HG03175 (cell line): ENCODE data around the gene ZDHHC15.
"Not testable (repeated sequence)": the region's sequence is repeated elsewhere in the genome, so short reads cannot be mapped to it uniquely, and the experiment has no call there.

ENCODE experiments used
- ATAC-seq: cut with Tn5 transposase; IDR thresholded peaks from one replicate; pipeline ENCODE4 v1.9.1; 2021; ENCODE audit warnings: mild to moderate bottlenecking, moderate library complexity; ENCODE audit not compliant: unreplicated experiment

Gene ZDHHC15, protein sequence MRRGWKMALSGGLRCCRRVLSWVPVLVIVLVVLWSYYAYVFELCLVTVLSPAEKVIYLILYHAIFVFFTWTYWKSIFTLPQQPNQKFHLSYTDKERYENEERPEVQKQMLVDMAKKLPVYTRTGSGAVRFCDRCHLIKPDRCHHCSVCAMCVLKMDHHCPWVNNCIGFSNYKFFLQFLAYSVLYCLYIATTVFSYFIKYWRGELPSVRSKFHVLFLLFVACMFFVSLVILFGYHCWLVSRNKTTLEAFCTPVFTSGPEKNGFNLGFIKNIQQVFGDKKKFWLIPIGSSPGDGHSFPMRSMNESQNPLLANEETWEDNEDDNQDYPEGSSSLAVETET

DNA sequence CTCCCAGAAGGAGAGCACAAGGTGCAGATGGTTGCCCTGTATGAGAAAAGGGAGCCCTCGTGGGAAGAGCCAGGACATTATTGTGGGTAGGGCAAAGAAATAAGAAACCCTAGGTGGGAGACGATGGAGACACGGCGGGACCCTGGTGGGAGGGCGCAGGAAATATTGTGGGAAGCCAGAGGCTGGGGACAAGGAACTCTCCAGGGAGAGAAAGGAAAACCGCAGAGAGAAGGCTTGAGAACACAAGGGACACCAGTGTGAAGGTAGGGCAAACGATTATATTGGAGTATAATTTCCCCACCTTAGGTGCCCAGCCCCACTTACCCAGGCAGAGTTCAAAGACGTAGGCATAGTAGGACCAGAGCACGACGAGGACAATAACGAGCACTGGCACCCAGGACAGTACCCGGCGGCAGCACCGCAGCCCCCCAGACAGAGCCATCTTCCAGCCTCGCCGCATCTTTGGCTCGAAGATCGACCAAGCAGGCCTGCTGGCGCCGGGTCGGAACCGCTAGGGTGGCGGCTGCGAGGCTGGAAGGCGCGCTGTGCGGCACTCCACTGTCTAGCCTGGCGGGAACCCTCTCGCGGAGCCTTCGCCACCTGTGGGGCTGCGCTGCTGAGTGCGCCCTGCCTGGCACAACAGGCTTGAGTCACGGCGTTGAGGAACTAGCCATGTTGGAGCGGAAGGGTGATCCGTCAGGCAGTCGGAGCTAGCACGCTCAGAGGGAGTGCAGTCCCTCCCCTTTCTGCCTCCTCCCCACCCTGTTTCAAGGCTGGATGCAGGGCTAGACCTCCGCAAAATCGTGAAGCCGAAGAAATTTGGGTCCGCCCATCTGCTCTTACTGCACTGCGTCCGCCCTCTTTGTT, at the start of gene ZDHHC15:
ZDHHC15 (minus strand) TSS at position 473 of the 867 bp plus-strand sequence; CDS start at position 460, 13 bp downstream.
- no peak for ATAC-seq

- ATAC-seq = not testable (repeated sequence)
Observed at GRCh38 chrX:75560544-75560943, 37.7 kb upstream of the ZDHHC15 start.

DNA sequence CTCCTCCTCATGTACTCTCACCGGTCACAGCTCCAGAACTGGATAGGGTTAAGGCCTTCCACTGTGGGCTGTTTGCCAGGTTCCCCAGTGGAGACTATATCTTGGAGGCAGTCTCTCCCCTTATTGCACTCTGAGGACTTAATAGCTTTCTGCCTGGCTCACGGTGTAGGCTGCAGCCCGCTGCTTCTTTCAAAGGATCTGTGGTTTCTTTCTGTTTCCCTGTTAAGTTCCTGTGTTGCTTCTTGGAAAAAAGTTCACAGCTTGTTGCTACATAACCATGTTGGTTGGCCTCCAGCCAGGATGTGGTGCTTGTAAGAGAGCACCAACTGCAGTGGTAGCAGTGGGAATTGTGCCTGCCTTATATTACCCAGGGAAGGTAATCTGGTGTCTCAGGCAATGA, 24.9 kb upstream of the ZDHHC15 start:
- no peak for ATAC-seq

DNA sequence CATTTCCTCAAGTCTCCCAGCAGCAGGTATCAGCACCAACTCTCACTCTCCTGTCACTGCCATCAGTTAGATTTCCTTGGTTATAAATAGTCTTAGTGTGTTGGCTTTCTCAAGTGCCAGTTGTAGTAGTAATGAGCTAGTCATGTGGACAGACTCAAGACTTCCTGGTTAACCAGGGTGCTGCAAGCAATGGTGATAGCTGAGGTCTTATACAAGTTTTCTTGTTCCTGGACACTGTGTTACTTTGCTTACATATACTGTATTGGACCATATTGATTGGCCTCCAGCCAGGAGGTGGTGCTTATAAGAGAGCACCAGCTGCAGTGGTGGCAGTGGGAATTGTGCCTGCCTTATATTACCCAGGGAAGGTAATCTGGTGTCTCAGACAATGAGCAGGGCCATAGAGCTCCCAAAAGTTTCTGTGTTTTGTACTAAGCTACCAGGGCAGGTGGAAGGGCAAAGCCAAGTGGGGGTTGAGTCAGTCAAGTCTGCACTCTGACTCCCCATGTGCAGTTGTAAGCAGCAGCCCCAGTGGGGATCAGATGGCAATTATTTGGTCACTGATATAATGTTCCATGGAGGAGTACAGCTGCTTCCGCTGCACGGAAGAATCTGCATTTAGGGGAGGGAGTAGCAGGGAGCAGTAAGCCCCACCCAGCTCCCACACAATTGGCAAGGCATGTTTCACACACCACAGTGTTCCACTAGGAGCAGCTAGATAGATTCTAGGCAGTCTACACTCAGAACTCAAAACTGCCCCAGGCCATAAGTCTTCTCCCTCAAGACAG, 24.1 kb upstream of the ZDHHC15 start:
- ATAC-seq = no peak

DNA sequence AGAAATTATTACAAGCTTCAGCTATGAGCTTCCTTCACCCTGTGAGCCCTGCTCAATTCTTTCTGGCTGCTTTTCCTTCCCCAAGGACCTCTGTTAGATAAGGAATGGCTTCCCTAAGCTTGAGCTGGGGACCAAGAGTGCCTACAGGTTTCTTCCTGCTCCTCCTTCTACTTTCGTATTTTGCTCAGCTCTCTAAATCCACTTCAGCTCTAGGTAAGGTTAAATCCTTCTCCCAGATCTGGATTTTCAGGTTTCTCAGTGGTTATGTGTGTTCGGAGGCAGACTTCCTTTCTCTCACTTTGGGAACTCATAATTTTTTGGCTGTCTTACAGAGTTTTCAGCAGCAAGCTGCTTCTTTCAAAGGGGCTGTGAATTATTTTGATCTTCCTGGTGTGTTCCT, 21.9 kb upstream of the ZDHHC15 start:
- no peak for ATAC-seq

- ATAC-seq = no peak
Observed at GRCh38 chrX:75483933-75484332, 38.9 kb downstream of the ZDHHC15 start.

DNA sequence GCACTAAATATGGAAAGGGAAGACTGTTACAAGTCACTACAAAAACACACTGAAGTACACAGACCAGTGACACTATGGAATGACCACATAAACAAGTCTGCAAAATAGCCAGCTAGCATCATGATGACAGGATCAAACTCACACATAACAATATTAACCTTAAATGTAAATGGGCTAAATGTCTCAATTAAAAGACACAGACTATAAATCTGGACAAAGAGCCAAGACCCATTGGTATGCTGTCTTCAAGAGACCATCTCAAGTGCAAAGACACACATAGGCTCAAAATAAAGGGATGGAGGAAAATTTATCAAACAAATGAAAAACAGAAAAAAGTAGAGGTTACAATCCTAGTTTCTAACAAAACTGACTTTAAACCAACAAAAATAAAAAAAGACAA, 61.1 kb downstream of the ZDHHC15 start:
- not testable (repeated sequence) for ATAC-seq

DNA sequence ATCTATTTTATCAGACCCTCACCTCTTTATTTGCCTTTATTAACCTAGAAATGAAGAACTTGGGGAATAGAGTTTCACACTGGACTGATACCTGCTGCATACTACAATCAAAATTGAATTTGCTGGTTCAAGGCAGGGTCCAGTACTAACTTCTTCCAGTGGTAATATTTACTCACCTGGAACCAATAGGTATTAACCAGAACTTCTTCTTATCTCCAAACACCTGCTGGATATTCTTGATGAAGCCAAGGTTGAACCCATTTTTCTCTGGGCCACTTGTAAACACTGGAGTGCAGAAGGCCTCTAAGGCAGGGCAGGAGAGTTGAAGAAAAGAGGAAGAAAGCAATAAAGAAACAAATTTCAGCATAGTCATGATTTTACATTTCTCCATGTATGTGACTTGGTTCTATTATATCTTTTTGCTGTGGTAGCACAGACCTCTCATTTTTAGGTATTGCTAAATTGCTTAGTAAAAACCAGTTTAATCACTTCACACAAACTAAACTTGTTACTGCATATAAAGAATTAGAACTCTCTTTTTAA, 101.1 kb downstream of the ZDHHC15 start:
- ATAC-seq = no peak

- ATAC-seq = not testable (repeated sequence)
Observed at GRCh38 chrX:75407153-75407552, 115.7 kb downstream of the ZDHHC15 start.

- no peak for ATAC-seq
Observed at GRCh38 chrX:75390470-75390869, 132.4 kb downstream of the ZDHHC15 start.

GRCh38 chrX:75369721-75370120, 153.1 kb downstream of the ZDHHC15 start:
- no peak for ATAC-seq

GRCh38 chrX:75366861-75367260, 156.0 kb downstream of the ZDHHC15 start:
- ATAC-seq = no peak

DNA sequence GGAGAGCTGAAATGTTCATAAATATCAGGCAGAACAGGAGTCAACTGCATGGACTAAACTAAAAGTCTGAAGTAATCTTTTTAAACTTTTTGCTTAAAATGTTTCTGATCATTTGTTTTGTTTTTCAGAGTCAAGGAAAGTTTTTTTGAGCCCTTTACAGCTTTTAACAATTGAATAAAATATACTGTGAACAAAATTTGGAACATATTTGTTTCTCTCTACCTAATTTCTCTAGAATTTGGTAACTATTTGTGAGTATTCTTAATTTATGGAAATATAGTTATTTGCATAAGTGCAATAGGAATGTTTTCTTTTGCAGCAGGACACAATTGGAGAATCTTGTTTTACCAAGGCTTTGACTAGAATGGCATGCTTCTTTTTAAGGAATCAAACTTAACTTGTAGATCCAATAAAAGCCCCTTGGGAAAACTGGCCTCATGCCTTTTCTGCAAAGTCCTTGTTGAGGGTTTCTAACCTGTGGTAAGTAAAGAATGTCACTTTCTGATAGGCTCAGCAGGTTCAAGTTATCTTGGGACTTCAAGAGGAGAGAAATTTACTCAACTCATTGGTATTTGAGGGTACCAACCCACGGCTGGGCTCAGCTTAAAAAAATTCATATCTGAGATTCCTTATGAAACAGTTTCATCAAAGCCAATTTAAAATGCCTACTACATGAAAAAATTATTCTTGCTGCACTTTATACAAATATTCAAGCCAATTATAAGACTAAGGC, 157.4 kb downstream of the ZDHHC15 start:
- ATAC-seq = no peak

GRCh38 chrX:75361788-75362187, 161.0 kb downstream of the ZDHHC15 start:
- ATAC-seq = no peak

GRCh38 chrX:75348601-75349000, 174.2 kb downstream of the ZDHHC15 start:
- not testable (repeated sequence) for ATAC-seq

GRCh38 chrX:75337525-75337924, 185.3 kb downstream of the ZDHHC15 start:
- no peak for ATAC-seq

GRCh38 chrX:75335127-75335458, 187.7 kb downstream of the ZDHHC15 start:
- ATAC-seq = no peak

DNA sequence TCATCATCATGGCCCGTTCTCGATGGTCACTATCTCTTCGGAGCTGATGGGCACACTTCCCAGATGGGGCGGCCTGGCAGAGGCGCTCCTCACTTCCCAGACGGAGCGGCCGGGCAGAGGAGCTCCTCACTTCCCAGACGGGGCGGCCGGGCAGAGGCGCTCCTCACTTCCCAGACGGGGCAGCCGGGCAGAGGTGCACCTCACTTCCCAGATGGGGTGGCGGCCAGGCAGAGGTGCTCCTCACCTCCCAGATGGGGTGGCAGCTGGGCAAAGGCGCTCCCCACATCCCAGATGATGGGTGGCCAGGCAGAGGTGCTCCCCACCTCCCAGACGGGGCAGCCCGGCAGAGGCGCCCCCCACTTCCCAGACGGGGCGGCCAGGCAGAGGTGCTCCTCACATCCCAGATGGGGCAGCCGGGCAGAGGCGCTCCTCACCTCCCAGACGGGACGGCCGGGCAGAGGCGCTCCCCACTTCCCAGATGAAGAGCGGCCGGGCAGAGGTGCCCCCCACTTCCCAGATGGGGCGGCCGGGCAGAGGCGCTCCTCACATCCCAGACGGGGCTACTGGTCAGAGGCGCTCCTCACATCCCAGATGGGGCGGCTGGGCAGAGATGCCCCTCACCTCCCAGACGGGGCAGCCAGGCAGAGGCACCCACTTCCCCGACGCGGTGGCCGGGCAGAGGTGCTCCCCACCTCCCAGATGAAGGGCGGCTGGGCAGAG, 188.3 kb downstream of the ZDHHC15 start:
- not testable (repeated sequence) for ATAC-seq

DNA sequence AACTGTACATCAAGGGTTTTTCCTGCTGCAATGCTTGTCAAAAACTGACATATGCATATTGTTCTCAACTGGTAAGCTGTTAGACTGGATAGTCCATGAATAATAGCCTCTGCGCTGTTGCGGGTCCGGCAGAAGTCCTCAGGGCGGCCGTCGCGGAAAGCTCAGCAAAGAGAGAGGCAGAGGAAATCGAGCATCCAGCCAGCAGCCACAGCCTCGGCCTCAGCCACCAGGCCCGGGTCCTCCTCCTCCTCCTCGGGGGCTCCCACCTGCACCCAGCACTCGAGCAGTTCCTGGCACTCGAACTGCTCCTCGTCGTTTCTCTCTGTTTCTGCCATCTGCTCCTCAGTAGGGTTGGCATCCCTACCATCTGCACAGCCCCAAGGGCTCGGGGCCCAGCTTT, 195.2 kb downstream of the ZDHHC15 start:
- no peak for ATAC-seq
